Adrenal gland (tissue), 5 donors: ENCODE measurements around the gene NECTIN1.

ENCODE experiments used
- POLR2A ChIP-seq, 2 donors: fragments of 450-650 bp; IDR thresholded peaks; one replicate each; pipeline ENCODE4 v1.6.1; 2017; ENCODE audit warnings: antibody characterized with exemption in 2 of 2, mild to moderate bottlenecking in 2 of 2, moderate library complexity in 1 of 2
- TF ChIP-seq, protein P1 (sequence below), 6 experiments: fragments of 450-650 bp in 4 of 6; fragments of 200-600 bp in 2 of 6; sonication (generic) in 1 of 6; IDR thresholded peaks; 1 replicate in 5 of 6; 2 replicates in 1 of 6; pipeline versions ENCODE4 v1.5.1 to v1.8.0; 2016 to 2021; ENCODE audit warnings: antibody characterized with exemption in 6 of 6, mild to moderate bottlenecking in 2 of 6, moderate library complexity in 1 of 6
- donor health status: DM: no; HTN: no; CAD: no.

DNA sequence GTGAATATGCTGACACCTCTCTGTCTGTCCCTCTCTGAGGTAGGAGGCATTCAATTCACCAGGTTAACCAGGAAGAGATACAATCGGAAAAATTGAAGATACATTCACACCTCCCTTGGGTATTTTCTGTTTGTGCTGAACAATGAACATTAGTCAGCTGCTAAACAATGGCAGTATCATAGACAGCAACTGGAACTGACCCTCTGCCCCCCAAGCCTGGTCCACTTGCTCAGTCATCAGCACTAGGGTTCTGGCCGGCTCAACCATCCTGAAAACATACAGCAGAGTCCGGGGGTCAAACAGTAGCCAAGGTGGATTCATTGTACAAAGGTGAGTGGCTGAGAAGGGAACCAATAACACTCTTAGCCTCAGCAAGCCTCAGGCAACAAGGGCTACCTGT is 4.0 kb downstream of the NECTIN1 start:
- no peak for TF ChIP-seq POLR2A (IDR thresholded peaks at IDR 0.05)
- TF ChIP-seq, protein P1, sequence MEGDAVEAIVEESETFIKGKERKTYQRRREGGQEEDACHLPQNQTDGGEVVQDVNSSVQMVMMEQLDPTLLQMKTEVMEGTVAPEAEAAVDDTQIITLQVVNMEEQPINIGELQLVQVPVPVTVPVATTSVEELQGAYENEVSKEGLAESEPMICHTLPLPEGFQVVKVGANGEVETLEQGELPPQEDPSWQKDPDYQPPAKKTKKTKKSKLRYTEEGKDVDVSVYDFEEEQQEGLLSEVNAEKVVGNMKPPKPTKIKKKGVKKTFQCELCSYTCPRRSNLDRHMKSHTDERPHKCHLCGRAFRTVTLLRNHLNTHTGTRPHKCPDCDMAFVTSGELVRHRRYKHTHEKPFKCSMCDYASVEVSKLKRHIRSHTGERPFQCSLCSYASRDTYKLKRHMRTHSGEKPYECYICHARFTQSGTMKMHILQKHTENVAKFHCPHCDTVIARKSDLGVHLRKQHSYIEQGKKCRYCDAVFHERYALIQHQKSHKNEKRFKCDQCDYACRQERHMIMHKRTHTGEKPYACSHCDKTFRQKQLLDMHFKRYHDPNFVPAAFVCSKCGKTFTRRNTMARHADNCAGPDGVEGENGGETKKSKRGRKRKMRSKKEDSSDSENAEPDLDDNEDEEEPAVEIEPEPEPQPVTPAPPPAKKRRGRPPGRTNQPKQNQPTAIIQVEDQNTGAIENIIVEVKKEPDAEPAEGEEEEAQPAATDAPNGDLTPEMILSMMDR (IDR thresholded peaks at IDR 0.05) = no peak
